HG03045 (cell line): ENCODE measurements around the gene HCFC1.

Experiments
- ATAC-seq: cut with Tn5 transposase; IDR thresholded peaks from one replicate; pipeline ENCODE4 v1.9.1; 2021; ENCODE audit warnings: mild to moderate bottlenecking, moderate library complexity; ENCODE audit not compliant: unreplicated experiment

HCFC1 gene

GRCh38 chrX:153971450-153972367 is at the start of gene HCFC1:
Gene HCFC1 (minus strand): TSS chrX:153971818. CDS start chrX:153970840, 978 bp downstream.
- ATAC-seq = peak; percentile 46

GRCh38 chrX:154021131-154021611 is 49.6 kb upstream of the HCFC1 start:
- no peak for ATAC-seq

GRCh38 chrX:154020536-154021115 is 49.0 kb upstream of the HCFC1 start:
- ATAC-seq = no peak

- ATAC-seq = peak; percentile 81
These were observed 48.3 kb upstream of the HCFC1 start, which contains the start of gene IRAK1 for GRCh38 chrX:154019633-154020528. Gene IRAK1 (minus strand): TSS chrX:154019902. CDS start chrX:154019812, 90 bp downstream.

GRCh38 chrX:154019061-154019621 is 47.5 kb upstream of the HCFC1 start:
- peak; percentile 13 for ATAC-seq

- no peak for ATAC-seq
These were observed 47.0 kb upstream of the HCFC1 start for GRCh38 chrX:154018518-154019060.

- ATAC-seq = no peak
These were observed 46.3 kb upstream of the HCFC1 start for GRCh38 chrX:154017766-154018517.

GRCh38 chrX:154016366-154017076 is 44.9 kb upstream of the HCFC1 start:
- ATAC-seq = no peak

- ATAC-seq = no peak
These were observed 44.1 kb upstream of the HCFC1 start for GRCh38 chrX:154015581-154016264.

- no peak for ATAC-seq
These were observed 43.1 kb upstream of the HCFC1 start for GRCh38 chrX:154014429-154015380.

GRCh38 chrX:154013614-154014360 is 42.2 kb upstream of the HCFC1 start:
- no peak for ATAC-seq

- no peak for ATAC-seq
These were observed 41.4 kb upstream of the HCFC1 start for GRCh38 chrX:154013001-154013421.

- no peak for ATAC-seq
These were observed 40.8 kb upstream of the HCFC1 start for GRCh38 chrX:154012336-154012991.

GRCh38 chrX:154011376-154012335 is 40.0 kb upstream of the HCFC1 start:
- ATAC-seq = no peak
